GM19467 (cell line): ENCODE measurements around the gene OR5B21.

Experiments used
- ATAC-seq: cut with Tn5 transposase; IDR thresholded peaks from one replicate; pipeline ENCODE4 v1.9.1; 2021; ENCODE audit warnings: mild to moderate bottlenecking, moderate library complexity; ENCODE audit not compliant: unreplicated experiment

OR5B21 gene

DNA sequence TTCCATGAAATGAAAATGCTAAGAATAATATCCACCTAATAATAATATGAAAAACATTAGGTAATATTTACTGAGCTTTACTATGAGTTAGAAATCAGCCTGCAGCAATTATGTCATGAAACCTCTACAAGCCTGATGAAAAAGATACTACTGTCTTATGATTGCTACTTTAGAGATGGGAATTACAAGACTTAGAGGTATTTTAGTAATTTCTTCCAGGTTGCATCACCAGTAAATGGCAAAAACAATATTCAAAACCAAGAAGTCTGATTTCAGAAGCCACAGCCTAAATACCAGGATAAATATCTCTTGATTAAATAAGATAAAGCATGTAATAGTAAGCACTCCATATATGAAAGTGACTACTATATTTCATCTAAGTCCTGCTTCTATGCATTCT, 13.8 kb downstream of the OR5B21 start:
- ATAC-seq = no peak

DNA sequence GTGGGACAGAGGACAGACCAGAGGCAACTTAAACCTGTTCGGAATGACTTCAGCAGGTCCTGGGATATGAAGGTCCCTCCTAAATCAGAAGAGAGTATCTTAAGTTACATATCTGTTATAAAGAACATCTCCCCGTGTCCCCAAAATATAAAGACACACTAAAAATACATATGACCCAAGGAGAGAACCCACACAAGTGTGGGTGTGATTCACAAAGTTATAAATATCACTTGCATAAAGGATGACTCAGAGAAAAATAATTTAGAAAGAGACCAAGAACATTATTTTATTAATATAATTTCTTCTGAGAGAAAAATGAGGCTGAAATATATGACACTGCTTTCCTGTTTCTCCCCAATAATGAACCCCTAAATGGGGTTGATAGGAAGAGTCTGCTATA, 14.2 kb downstream of the OR5B21 start:
- no peak for ATAC-seq

DNA sequence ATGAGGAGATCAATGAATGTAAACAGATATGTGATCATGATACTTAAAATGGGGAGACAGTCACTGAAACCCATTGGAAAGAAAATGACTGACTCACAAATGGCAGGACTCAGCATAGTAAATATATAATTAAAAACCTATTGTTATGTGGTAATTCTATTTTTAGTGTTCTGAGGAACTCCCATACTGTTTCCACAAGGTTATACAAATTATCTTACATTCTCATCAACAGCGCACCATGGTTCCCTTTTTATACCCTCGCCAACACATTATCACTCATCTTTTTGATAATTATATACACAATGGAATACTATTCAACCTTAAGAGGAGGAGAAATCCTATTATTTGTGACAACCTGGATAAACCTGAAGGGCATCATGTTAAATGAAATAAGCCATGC, 17.1 kb downstream of the OR5B21 start:
- no peak for ATAC-seq

DNA sequence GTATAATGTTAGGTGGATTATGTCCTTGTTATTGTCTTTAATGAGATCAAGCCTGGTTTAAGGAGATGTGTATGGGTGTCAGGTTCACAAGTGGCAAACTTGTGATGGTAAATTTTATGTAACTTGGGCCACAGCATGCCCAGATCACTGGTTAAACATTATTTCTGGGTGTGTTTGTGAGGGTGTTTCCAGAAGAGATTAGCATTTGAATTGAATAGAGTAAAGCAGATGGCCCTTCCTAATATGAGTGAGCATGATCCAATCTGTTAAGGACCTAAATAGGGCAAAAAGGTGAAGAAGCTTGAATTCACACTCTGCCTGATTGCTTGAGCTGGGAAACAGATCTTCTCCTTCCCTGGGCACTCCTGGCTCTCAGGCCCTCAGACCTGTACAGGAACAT, 20.7 kb downstream of the OR5B21 start:
- ATAC-seq = no peak

DNA sequence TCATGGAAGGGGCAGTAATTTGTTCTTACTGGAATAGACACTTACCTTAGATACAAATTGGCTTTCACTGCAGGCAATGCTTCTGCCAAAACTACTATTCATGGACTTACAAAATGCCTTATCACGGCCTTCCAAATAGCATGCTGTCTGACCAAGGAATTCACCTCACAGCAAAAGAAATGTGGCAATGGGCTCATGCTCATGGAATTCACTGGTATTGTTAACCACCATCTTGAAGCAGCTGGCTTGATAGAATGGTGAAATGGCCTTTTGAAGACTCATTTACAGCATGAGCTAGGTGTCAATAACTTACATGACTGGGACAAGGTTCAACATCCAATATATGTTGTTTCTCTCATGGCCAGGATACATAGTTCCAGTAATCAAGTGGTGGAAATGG, 21.9 kb downstream of the OR5B21 start:
- no peak for ATAC-seq

DNA sequence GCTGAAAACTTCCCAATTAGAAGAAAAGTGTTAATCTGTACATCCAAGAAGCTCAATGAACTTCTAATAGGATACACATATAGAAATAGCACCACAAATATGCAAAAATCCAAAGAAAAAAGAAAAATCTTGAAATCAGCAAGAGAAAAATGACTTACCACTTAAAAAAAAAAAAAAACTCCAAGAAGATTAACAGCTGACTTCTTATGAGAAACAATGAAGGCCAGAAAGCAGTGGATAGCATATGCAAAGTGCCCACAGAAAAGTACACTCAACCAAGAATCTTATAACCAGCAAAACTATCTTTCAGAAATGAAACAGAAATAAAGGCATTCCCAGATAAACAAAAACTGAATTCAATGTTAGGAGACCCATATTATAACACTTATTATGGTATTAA, 36.0 kb downstream of the OR5B21 start:
- no peak for ATAC-seq

DNA sequence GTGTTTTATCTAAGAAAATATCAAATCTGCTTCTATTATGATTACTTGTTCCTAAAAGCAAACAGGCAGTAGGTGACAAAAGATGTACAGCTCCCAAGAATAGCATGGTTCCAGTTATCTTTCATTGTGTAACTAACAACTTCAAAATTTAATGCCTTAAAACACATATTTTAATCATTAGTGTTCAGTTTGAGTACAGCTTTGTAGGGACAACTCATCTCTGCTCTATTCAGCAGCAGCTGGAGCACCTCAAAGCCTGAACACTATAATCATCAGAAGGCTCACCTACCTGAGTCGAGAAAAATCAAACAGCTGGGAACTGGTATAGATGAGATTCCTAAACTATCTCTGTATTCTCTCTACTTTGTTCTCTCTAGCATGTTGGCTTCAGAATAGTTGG, 41.6 kb downstream of the OR5B21 start:
- ATAC-seq = no peak

DNA sequence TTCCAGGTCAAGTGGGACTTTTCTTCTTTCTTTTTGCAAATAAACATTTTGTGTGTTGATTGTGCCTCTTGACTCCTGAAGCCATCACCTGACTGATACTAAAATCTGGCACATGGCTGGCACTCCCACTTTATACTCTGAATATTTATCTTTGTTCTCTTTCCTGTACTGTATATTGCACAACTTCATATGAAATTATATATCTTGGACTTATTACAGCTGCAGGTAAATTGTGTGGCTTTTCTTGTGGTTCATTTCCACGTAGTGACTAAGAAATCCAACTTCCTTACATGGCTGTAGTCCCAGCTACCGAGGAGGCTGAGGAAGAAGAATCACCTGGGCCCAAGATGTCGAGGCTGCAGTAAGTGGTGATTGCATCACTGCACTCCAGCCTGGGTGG, 42.2 kb downstream of the OR5B21 start:
- ATAC-seq = no peak
